ENCODE data around the gene PRG2.

PRG2 gene

DNA sequence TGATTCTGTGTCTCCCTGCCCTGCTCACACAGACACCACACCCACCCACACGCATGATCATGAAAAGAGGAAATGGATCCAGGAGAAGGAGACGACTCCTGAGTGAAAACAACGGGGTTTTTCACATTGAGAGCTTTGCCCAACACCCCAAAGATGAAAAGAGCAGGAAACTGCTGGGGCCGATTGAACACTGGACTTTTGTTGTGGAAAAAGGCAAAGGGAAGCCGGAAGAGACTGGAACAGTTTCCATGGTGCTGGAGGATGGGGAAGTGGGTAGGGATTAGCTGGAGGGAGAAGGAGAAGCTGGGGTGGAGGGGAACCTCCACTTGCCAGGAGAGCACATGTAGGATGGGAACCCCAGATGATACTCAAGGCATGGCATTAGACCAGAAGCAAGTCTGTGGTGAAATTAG, 41.7 kb upstream of the PRG2 start:
- TF ChIP-seq CTCF (IDR thresholded peaks at IDR 0.05; ENCODE audit: low read depth, low read length) = no peak
- DNase-seq (ENCODE audit: low read depth in 2 of 2) = no peak
- H3K4me3 ChIP-seq (replicated peaks in 1 of 2; ENCODE audit: low read depth in 2 of 2, low read length in 2 of 2) = no peak overlapping the region

GRCh38 chr11:57430952-57431351, 40.5 kb upstream of the PRG2 start:
- TF ChIP-seq CTCF (IDR thresholded peaks at IDR 0.05; ENCODE audit: low read depth, low read length) = no peak
- DNase-seq (ENCODE audit: low read depth in 2 of 2) = no peak
- H3K4me3 ChIP-seq (replicated peaks in 1 of 2; ENCODE audit: low read depth in 2 of 2, low read length in 2 of 2) = no peak overlapping the region

DNA sequence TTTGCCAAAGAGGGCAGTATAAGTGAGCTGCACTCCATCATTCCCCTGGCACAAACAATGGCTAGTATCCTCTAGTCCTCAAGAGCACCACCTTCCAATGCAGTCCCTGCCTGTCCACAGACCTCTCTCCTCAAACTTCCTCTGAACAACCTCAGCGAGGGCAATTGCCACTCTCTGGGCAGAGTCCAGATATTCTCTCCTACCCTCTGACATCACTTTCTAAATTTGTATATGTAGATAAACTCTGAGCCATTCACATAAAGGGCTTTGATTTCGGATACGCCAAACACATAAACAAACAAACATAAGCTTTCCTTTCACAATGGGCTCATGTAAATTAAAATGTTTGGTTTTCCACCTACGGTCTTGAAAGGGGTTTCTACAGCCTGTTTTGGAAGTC, 39.5 kb upstream of the PRG2 start:
- H3K4me3 ChIP-seq (replicated peaks in 1 of 2; ENCODE audit: low read depth in 2 of 2, low read length in 2 of 2) = no peak overlapping the region
- no peak for DNase-seq (ENCODE audit: low read depth in 2 of 2)
- no peak for TF ChIP-seq CTCF (IDR thresholded peaks at IDR 0.05; ENCODE audit: low read depth, low read length)

GRCh38 chr11:57428643-57429042, 38.2 kb upstream of the PRG2 start:
- no peak for DNase-seq (ENCODE audit: low read depth in 2 of 2)
- no peak for TF ChIP-seq CTCF (IDR thresholded peaks at IDR 0.05; ENCODE audit: low read depth, low read length)
- no peak overlapping the region for H3K4me3 ChIP-seq (replicated peaks in 1 of 2; ENCODE audit: low read depth in 2 of 2, low read length in 2 of 2)

GRCh38 chr11:57427727-57428082, 37.3 kb upstream of the PRG2 start:
- no peak overlapping the region for H3K4me3 ChIP-seq (replicated peaks in 1 of 2; ENCODE audit: low read depth in 2 of 2, low read length in 2 of 2)
- DNase-seq (ENCODE audit: low read depth in 2 of 2) = peak; percentile 84 to 94
- TF ChIP-seq CTCF (IDR thresholded peaks at IDR 0.05; ENCODE audit: low read depth, low read length) = no peak

GRCh38 chr11:57426929-57427726, 36.7 kb upstream of the PRG2 start, which contains the start of gene SLC43A3:
Gene SLC43A3, minus strand, starts transcription at chr11:57427121. Its CDS starts 949 bp downstream, at chr11:57426172.
- no peak for TF ChIP-seq CTCF (IDR thresholded peaks at IDR 0.05; ENCODE audit: low read depth, low read length)
- H3K4me3 ChIP-seq (replicated peaks in 1 of 2; ENCODE audit: low read depth in 2 of 2, low read length in 2 of 2) = peak within 1 kb of the TSS; percentile 42 to 52
- peak; percentile 90 to 96 for DNase-seq (ENCODE audit: low read depth in 2 of 2)

Data from cardiac fibroblast (primary cell).